Skin of body (tissue), 2 donors: Measurements from ENCODE around the gene UNC93B1. TPM values are rescaled to one million over a fixed set of nuclear protein-coding genes. Genes with fewer than 3 reads are reported as not detected.

ENCODE experiments used
- DNase-seq: peaks from one replicate; lab custom pipeline; 2025; lab: John Stamatoyannopoulos, UW
- total RNA-seq: library from RNA; depleted of rRNA; stranded (reverse); fragments of >200 nt; gene quantifications from one replicate; pipeline ENCODE4 v1.2.3, GENCODE V29; 2014

The UNC93B1 gene
- total RNA-seq, 1 donor from 2014 or later, result 7.0 TPM

DNA sequence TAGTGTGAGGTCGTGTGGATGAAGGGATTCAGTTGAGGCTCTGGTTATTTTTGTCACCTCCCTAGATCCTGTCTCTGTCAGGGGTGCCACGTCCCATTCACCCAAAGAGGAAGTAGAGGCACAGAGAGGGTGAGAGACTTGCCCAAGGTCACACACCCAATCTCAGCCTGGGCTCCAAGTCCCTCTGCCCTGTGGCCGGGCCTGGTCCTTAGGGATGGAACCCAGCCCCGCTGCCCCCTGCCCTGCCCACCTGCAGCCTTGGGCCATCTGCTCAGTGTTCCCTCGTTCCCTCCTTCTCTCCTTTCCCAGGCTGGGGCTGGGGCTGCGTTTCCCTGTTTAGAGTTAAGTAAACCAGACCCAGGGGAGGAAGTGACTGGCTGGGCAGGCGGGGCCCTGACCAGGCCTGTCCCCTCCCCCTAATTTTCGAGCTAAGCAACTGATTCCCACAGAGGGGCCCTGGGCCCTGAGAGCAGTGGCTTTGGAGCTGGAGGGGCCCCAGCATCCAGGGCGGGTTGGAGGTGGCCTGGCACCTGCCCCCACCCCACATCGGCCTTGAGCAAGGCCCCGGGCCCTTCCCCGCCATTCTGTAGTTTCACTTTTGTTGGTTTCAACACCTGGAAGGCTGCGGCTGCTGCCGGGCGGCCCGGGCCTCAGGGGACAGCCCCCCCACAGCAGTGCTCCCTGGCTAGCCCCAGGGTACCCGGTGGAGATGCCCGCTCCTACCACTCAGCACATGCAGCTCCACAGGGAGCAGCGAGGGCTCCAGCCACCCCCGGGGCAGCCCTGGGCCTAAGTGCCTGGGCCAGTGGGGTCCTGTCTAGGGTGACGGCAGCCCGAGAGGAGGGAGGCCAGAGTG, 36.4 kb upstream of the UNC93B1 start:
- DNase-seq, result peak; percentile 51

DNA sequence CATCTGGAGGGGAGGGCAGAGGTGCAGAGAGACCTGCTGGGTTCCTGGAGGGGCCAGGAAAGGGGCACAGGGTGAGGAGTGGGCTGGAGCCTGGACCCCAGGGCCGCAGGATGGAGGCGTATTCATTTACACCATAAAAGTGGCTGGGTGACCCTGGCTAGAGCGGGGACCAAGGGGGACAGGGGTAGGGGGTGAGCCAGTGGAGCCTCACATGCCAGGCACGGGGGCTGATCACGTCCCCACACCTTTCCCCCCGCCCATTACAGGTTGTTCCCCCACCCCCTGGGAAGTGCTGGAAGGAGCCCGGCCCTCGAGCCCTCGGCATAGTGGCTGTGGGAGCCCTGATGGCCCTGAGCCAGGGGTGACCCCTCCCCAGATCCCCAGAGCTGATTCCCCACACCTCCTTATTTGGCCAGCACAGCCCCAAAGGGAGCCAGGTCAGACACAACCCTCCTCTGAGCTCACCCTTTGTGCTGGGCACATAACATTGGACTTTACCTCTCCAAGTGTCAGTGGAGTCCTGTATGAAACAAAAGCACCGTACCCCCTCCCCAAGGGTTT, 35.7 kb upstream of the UNC93B1 start:
- no peak for DNase-seq

DNA sequence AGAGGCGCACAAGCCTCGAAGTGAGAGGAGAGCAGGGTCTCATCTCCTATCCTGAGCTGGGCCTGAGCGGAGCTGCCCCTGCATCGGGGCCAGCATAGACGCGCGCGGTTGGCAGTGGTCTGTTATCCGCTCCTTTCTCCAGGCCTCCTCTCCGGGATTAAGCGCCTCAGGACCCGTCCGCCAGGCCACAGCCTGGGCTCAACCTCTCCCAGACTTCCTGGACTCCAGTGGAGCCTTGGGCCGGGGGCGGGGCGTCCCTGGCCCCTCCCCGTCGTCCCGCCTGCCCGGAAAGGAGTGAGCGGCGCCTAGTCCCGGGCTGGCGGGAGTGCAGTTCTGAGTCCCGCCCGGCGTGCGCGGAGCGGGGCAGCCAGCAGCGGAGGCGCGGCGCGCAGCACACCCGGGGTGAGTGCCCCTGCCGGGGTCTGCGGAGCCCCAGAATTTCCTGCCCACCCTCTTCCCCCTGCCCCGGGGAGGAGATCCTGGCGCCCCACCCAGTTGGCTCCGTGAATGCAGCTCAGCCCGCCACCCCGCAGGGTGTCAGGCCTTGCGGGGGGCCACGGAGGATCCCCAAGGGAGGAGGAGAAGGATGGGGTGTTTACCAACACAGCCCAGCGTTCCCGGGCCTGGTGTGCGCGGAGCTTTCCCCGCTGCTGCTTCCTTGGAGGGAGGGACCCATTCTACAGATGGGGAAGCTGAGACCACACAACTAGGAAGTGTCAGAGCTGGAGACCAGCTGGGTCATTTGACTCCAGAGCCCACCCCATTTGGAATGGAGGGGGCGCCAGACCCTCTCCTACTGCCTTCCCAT, 35.0 kb upstream of the UNC93B1 start, which contains the start of gene TCIRG1:
Gene TCIRG1, plus strand, starts transcription at position 308 of the 808 bp plus-strand sequence. CDS start 2,247 bp downstream, outside the sequence.
- peak; percentile 33 for DNase-seq

DNA sequence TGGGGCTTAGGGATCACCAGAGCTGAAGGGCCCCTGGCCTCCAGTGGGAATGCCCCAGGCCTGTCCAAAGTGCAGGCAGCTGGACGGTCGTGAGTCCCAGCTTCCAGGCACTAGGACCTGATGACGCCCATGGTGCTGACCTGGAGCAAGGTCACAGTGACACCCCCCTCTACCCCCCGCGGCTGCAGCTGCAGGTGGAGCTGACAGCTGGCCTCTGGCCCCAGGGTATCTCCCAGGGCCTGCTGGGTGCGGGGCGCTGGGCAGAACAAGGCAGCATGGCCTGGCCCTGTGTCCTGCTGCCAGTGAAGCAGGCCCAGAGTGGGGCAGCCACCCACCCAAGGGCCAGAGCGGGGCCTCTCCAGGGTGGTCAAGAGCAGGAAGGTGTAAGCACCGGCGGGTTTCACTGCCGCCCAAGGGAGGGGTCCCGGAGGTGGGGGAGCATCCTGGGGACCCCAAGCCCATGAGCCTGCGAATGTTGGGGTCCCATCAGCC, 34.4 kb upstream of the UNC93B1 start:
- DNase-seq, result no peak

DNA sequence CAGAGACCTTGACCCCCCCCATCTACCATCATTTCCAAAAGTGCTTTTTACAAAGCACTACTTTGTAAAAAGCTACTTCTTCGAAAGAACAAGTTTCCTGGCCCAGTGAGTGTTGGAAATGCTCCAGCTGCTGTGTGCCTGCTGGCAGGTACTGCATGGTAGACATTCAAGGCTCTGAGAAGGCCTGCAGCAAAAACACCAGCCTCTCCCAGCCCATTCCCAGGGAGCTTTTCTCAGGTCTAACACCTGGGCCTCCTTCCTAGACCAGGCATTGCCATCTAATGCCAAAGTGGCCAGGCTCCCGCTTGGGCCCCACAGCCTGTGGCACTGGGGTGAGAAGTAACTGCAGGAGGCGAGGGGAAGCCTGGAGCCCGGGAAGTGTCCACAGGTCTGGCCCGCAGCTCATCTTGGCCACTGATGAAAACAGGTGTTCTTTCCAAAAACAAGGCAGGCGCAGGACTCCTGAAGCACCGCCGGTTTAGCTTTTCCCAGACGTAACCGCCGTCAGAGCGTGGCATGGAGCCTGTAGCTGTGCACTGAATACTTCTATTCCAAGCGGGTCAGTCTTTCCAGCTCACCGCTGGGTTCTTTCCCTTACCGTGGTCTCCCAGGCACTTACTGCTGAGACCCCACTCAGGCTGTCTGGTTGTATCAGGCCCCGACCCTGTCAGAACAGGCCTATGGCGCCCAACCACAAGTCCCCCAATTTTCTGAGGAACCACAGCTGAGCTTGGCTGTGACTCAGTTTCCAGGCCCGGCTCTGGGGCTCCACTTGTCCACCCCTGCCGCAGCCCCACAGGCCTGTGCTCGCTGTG, 33.7 kb upstream of the UNC93B1 start:
- DNase-seq, result no peak

DNA sequence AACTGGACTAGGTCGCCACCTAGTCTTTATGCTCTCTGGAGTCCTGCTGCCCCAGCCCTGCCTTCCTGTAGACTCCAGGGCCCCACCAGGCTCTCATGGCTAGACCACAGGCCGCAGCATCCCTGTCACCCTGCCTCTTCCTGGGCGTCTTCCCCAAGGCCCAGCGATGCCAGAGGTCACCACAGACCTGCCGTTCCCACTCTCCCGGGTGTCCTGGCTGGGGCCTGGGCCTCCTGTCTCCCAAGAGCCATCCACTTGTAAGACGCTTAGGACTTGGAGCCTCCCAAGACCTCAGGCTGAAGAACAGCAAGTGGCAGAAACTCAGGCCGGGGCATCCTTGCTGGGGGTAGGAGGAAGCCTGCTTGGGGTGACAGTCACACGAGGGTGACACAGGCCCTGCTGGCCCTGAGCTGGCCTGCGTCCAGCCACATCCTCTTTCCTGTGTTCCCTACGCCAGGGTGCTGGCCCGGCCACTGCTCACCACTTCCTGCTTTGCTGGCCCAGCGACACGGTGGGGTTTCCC, 32.9 kb upstream of the UNC93B1 start:
- peak; percentile 16 for DNase-seq

DNA sequence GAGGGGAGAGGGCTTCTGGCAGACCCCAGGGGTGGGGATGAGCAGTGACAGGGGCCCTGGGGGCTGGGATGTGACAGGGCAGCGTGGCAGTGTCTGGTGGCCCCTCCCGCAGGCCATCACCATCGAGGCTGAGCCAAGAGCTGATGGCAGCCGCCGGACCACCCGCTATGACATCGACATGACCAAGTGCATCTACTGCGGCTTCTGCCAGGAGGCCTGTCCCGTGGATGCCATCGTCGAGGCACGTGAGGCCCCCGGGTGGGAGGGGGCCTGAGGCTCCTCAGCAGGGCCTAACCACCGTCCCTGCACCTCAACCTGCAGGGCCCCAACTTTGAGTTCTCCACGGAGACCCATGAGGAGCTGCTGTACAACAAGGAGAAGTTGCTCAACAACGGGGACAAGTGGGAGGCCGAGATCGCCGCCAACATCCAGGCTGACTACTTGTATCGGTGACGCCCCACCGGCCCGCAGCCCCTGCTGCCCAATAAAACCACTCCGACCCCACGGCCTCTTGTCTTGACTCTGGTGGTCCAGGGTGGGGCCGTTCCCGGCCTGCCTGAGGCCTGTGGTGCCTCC, 32.3 kb upstream of the UNC93B1 start:
- no peak for DNase-seq

DNA sequence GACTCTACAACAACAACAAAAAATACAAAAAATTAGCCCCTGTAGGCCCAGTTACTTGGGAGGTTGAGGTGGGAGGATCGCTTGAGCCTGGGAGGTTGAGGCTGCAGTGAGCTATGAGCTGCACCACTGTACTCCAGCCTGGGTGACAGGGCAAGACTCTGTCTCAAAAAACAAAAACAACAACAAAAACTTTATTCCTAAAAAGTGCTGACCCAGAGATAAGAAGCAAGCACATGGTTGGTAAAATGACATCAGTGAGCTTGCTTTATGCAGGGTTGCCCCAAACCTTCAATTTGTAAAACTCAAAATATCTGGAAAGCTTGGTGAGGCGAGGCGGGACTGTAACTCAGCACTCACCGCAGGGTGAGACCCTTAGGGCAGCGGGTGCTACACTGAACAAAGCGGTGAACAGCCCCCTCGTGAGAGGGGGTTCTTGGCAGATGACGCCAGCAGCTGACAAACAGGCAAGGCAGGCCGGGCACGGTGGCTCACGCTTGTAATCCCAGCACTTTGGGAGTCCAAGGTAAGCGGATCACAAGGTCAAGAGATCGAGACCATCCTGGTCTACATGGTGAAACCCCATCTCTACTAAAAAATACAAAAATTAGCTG, 31.5 kb upstream of the UNC93B1 start:
- no peak for DNase-seq

DNA sequence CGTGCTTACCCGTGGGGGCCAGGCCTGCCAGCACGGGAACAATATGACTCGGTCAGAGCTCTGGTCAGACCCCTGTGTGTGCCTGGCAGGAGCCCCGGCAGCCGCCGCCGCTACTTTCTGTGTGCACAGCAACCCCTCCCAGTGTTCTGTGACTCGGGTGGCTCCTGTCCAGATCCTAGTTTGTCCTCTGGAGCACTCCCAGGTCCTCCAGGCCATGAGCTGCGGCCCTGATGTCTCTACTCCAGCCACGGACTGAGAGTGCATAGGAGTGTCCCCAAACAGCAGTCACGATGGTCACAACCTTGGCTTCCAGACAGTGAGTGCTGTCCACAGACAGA, 29.8 kb upstream of the UNC93B1 start:
- DNase-seq, result no peak

DNA sequence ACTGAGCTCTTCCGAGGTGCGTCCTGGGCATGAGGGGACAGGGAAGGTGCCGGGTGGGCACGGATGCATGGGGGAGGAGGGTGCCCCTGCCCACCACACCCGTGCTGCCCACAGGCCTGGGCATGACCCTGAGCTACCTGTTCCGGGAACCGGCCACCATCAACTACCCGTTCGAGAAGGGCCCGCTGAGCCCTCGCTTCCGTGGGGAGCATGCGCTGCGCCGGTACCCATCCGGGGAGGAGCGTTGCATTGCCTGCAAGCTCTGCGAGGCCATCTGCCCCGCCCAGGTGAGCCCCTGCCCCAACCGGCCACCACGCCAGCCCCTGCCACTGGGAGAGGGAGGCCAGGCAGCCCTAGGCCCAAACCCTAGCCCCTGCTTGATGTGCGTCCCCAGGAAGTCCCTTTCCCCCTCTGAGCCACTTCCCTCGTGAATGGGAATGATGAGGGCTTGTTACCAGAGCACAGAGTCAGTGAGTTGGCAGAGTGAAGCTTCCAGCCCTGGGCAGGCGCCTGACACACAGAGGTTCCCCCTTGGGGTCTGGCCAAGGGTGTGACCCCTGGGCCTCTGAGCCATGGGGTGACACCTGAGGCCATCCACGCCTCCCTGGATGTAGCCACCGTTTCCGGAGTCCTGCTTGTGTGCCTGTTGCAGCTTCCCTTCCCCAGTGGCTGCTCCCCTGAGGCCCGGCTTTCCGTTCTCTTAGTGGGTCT, 29.3 kb upstream of the UNC93B1 start:
- DNase-seq, result no peak

DNA sequence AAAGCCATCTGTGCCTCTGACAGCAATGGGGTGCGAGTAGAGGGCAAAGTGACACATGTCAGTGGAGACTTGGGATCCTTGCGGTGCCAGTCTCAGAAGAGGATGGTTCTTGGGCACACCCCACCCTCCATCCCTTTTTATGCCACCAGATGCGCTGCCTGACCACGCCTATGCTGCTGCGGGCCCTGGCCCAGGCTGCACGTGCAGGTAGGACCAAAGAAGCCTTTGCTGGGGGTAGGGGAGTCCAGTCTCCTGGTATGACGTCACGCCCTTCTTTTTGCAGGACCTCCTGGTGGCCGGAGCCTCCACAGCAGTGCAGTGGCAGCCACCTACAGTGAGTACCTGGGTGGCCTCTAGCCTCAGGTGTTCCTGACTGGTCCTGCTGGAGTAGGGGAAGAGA, 28.1 kb upstream of the UNC93B1 start:
- no peak for DNase-seq

DNA sequence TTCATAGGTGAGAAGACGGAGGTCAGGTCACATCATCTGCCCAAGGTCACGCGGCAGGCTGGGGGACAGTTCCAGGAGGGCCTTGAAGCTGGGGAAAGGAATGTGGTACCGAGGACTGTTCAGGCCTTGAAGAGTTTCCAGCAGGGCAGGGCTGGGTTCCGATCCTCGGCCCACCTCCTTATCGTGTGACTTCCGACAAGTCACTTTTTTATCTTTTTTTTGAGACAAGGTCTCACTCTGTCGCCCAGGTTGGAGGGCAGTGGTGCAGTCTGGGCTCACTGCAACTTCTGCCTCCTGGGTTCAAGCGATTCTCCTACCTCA, 27.2 kb upstream of the UNC93B1 start:
- no peak for DNase-seq

DNA sequence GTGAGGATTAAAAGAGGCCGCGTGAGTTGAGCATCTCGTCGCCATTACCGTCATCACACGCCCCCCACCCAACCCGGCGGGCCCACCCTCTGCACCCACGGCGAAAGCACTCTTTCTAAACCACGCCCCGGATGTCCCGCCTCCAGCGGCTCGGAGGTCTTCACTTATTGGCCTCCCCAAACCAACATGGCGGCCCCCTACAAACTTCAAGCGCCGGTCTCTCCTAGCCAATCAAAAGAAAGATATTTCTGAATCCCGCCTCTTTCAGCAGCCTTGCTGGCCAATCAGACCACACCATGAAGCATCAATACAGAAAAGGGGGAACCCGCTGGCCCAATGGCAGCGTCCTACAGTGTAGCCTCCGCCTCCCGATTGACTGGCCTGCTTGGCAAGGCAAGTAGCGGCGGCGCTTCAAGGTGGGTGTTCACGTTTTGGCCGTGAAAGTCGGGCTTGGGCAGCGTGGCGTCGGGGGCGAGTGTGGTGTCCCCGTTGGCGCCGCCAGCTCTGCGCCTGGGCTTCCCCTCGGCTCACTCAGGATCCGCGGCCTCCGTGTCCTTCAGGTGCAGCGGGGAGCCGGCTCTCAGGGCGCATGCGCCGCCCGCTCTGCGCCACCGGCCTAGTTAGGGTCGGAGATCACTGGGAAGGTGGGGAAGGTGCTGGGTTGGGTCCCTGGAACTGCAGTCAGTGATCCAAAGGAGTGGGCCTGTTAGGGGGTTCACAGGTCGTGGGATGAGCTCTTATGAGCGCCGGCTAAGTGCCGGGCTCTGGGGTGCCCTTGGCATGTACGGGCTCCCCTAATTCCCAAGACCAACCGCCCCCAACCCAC, 26.6 kb upstream of the UNC93B1 start, which contains the start of gene NDUFS8:
Gene NDUFS8, plus strand, starts transcription at position 364 of the 826 bp plus-strand sequence. CDS start 1,471 bp downstream, outside the sequence.
- DNase-seq, result peak; percentile 99

DNA sequence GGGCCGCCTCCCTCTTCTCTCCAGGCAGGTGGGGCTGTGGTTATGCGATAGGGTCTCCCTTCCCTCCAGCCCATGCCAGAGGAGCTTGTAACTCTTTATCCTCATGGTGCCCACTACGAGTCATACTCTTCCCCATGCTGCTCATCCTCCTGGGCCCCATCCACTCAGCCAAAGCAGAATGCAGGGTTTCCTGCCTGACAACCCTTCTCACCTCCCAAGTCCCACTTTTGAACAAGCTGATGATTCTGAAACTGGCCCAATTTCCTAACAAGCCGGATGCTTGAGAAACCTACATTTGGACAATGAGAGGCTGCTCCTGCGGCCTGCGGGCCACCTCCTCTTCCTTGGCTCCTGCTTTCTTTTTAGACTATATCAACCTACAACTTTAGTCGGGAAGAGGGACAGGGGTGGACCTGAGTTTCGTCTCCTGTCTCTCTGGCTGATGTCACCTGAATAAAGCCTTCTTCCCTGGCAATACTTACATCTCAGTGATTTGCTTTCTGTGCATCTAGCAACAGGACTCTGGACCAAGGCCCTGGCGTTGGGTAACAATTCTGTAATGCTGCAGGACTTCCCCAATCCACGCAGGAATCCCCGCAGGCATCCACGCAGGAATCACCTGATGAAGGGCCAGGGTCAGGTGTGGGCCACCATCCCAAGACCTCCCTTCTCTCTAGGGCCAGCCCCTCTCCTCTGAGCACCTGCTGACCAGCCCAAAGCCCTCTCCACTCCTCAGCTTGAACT, 25.1 kb upstream of the UNC93B1 start:
- no peak for DNase-seq

DNA sequence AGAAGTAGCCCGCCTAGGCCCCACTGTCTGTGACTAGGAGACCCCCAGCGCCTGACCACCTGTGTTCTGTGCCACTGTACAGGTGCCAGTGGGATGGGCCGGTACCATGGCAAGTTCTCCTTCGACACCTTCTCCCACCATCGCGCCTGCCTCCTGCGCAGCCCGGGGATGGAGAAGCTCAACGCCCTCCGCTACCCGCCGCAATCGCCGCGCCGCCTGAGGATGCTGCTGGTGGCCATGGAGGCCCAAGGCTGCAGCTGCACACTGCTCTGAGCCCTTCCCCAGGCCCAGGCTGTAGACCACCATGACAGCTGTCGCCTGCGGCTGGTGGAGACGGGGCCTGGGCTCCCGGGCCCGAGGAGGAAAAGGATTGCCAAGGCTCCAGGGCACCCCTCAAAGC, 23.8 kb upstream of the UNC93B1 start:
- DNase-seq, result no peak

DNA sequence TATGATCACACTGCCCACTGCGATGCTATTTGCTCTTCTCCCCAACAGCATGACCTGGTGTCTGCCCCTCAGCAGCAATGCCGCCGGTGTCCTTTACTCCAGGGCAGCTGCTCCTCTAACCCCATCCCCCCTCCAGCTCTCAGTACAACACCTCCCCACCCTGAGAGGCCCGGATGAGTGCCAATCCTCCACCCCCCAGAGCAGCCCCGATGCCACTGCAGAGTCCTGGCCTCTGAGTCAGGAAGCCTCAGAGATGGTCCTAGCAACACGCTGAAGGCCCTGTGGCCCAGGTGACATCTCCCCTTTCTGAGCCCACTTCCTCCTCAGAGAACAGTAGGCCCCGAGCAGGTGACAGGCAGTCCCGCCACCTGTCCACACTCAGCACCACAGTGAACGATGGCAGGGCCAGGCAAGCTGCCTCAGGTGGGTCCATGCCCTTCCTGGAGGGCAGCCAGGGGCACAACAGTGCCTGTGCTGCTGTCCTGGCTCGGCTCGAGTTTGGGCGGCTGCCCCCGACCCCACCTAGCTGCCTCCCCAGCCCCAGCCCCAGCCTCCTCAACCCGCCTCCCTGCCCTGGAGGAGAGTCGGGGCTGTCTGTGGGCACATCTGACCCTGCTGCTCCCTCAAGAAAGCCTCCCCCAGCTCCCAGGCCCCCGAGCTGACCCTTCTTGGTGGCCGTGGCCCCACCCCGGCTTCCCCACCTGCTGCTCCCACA, 22.7 kb upstream of the UNC93B1 start:
- DNase-seq, result no peak

DNA sequence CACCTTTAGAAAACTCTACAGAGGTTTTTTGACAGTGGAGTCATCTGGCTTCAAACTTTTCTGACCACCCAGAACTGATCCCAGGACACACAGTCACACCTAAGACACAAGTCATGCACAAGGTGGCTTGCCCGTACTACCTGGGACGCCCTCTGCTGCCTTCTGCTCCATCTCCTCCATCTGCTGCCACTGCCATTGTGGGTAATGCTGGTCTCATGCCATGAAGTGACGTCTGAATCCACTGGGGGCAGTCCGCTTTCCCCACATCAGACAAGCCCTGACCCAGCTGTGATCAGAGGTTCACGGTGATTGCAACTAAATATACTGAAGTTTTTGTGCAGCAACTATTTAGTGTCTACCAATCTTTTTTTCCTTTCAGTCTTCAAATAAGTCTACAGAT, 21.1 kb upstream of the UNC93B1 start:
- DNase-seq, result no peak
